ENCODE measurements around the gene REEP6. TPM values are rescaled to one million over a fixed set of nuclear protein-coding genes. Genes with fewer than 3 reads are reported as not detected.

The REEP6 gene
- polyA plus RNA-seq, 1 of the 3 experiments (the other 2 are of a cell fraction), result 9.1 TPM

GRCh38 chr19:1502433-1503088, 11.6 kb downstream of the REEP6 start:
- Histone ChIP-seq H2AFZ (ENCODE audit: low read depth) (no peak overlapping the region), H3K4me2 (no peak overlapping the region), H3K79me2 (ENCODE audit: insufficient read depth) (no peaks in the 10 kb centered on the region), H3K9me3 (no peaks in the 10 kb centered on the region), H3K4me1 (ENCODE audit: control insufficient read depth in 1 of 2, insufficient read depth in 2 of 2, low read depth in 1 of 2, low read length in 1 of 2) (peaks cover 5 to 12% of the 10 kb centered on the region in 2 experiments; a peak in 2 of 4 replicates), H3K9ac (no peak overlapping the region), H3K4me3 (ENCODE audit: low read depth in 2 of 2, low read length in 1 of 2) (no peak overlapping the region), H3F3A (replicated peaks; ENCODE audit: insufficient read depth) (peaks cover 8% of the 10 kb centered on the region), H4K20me1 (ENCODE audit: insufficient read depth) (no peaks in the 10 kb centered on the region), H3K27me3 (ENCODE audit: insufficient read depth) (0 out of 2 replicates have a peak, but pooled peaks cover 5% of the 10 kb centered on the region), H3K27ac (ENCODE audit: low read depth in 2 of 2, low read length in 1 of 2) (no peak overlapping the region), H3K9me2 (no peaks in the 10 kb centered on the region), H3K36me3 (replicated peaks in 1 of 2; ENCODE audit: control insufficient read depth in 1 of 2, insufficient read depth in 2 of 2, low read length in 1 of 2) (no peaks in the 10 kb centered on the region)
- DNase-seq, result no peak
- 66% methylated on average over 14 of the region's 14 CpGs for WGBS (ENCODE audit: low lambda C conversion rate)
- CTCF ChIA-PET, result interaction anchor here (0.6 to 3.0 kb wide), 13 partner anchors 8 to 132 kb away, joined by 3 to 23 read pairs (median 3); partner anchors contain the start of gene REEP6
- POLR2A ChIA-PET, result no interaction called here
- TF ChIP-seq RFX5 (IDR thresholded peaks at IDR 0.05; ENCODE audit: low read length) (no peak), REST (IDR thresholded peaks at IDR 0.05; ENCODE audit: low read depth, low read length) (no peak), NFIC (IDR thresholded peaks at IDR 0.05; ENCODE audit: borderline replicate concordance) (no peak), RXRA (IDR thresholded peaks at IDR 0.05; ENCODE audit: borderline replicate concordance, low read depth) (no peak), TEAD4 (IDR thresholded peaks at IDR 0.05; ENCODE audit: borderline replicate concordance, insufficient read depth) (no peak), RCOR1 (IDR thresholded peaks at IDR 0.05; ENCODE audit: low read length) (no peak), EP300 (IDR thresholded peaks at IDR 0.05; ENCODE audit: borderline replicate concordance in 1 of 2, low read depth in 1 of 2, low read length in 1 of 2) (no peak), GATA2 (CRISPR knock-in tag; IDR thresholded peaks at IDR 0.05) (no peak), TCF12 (IDR thresholded peaks at IDR 0.05) (no peak), USF1 (IDR thresholded peaks at IDR 0.05; ENCODE audit: borderline replicate concordance, low read depth) (no peak), SMC3 (IDR thresholded peaks at IDR 0.05; ENCODE audit: low read depth, low read length) (no peak), POLR2AphosphoS5 (IDR thresholded peaks at IDR 0.05; ENCODE audit: low read depth, low read length) (no peak), EZH2phosphoT487 (IDR thresholded peaks at IDR 0.05; ENCODE audit: borderline replicate concordance, low read depth) (no peak), MEF2A (IDR thresholded peaks at IDR 0.05; ENCODE audit: borderline replicate concordance, low read depth) (no peak), CHD2 (IDR thresholded peaks at IDR 0.05; ENCODE audit: low read length, partially characterized antibody) (no peak)

All from SK-N-SH (cell line).